HL-60 (cell line): ENCODE results near the gene CDKL1.

ENCODE experiments used
- GABPA ChIP-seq: IDR thresholded peaks from 2 replicates; pipeline ENCODE4 v1.6.1; 2012; ENCODE audit warnings: low read depth
- POLR2AphosphoS5 ChIP-seq: IDR thresholded peaks from 2 replicates; pipeline ENCODE4 v1.6.1; 2012; ENCODE audit warnings: low read depth
- TF ChIP-seq, protein P1 (sequence below): IDR thresholded peaks from one replicate; pipeline ENCODE4 v1.5.1; 2011; ENCODE audit warnings: low read length, control low read depth, inconsistent platforms; ENCODE audit not compliant: insufficient read depth
- TF ChIP-seq, protein P2 (sequence below): IDR thresholded peaks from 2 replicates; pipeline ENCODE4 v1.6.1; 2012; ENCODE audit warnings: low read depth; ENCODE audit not compliant: insufficient replicate concordance

DNA sequence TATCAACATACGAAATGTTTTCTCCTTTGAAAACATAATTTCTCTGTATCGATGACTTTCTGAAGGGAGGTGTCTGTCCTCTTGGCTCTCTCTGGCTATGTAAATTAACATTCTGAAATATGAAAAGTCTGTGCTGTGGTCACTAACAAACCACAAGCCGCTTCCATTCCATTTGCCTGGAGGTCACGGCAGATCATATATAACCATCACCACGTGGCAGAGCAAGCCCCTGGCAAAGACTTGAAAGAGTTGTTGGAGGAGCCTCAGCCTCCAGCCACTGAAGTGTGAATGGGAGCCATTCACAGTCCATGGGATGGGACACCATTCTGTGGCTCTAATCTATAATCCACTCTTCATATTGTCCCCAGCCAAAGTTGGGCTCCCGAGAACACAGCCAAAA lies 39.6 kb downstream of the CDKL1 start:
- TF ChIP-seq, protein P1, sequence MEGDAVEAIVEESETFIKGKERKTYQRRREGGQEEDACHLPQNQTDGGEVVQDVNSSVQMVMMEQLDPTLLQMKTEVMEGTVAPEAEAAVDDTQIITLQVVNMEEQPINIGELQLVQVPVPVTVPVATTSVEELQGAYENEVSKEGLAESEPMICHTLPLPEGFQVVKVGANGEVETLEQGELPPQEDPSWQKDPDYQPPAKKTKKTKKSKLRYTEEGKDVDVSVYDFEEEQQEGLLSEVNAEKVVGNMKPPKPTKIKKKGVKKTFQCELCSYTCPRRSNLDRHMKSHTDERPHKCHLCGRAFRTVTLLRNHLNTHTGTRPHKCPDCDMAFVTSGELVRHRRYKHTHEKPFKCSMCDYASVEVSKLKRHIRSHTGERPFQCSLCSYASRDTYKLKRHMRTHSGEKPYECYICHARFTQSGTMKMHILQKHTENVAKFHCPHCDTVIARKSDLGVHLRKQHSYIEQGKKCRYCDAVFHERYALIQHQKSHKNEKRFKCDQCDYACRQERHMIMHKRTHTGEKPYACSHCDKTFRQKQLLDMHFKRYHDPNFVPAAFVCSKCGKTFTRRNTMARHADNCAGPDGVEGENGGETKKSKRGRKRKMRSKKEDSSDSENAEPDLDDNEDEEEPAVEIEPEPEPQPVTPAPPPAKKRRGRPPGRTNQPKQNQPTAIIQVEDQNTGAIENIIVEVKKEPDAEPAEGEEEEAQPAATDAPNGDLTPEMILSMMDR = no peak
- TF ChIP-seq POLR2AphosphoS5 (no peak), GABPA (no peak)
- TF ChIP-seq, protein P2, sequence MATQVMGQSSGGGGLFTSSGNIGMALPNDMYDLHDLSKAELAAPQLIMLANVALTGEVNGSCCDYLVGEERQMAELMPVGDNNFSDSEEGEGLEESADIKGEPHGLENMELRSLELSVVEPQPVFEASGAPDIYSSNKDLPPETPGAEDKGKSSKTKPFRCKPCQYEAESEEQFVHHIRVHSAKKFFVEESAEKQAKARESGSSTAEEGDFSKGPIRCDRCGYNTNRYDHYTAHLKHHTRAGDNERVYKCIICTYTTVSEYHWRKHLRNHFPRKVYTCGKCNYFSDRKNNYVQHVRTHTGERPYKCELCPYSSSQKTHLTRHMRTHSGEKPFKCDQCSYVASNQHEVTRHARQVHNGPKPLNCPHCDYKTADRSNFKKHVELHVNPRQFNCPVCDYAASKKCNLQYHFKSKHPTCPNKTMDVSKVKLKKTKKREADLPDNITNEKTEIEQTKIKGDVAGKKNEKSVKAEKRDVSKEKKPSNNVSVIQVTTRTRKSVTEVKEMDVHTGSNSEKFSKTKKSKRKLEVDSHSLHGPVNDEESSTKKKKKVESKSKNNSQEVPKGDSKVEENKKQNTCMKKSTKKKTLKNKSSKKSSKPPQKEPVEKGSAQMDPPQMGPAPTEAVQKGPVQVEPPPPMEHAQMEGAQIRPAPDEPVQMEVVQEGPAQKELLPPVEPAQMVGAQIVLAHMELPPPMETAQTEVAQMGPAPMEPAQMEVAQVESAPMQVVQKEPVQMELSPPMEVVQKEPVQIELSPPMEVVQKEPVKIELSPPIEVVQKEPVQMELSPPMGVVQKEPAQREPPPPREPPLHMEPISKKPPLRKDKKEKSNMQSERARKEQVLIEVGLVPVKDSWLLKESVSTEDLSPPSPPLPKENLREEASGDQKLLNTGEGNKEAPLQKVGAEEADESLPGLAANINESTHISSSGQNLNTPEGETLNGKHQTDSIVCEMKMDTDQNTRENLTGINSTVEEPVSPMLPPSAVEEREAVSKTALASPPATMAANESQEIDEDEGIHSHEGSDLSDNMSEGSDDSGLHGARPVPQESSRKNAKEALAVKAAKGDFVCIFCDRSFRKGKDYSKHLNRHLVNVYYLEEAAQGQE = no peak
